ENCODE results near the gene PBRM1.

The PBRM1 gene

GRCh38 chr3:52522651-52523251 lies 163.0 kb downstream of the PBRM1 start:
- Histone ChIP-seq H3K27ac (no peak overlapping the region), H3K4me1 (no peaks in the 10 kb centered on the region), H3K79me2 (no peaks in the 10 kb centered on the region), H3K9ac (no peak overlapping the region), H2AFZ (no peak overlapping the region), H3K27me3 (ENCODE audit: control insufficient read depth, insufficient read depth, low read length) (no peaks in the 10 kb centered on the region), H3K4me3 (ENCODE audit: low read depth, low read length) (no peak overlapping the region), H3K9me3 (ENCODE audit: control insufficient read depth, low read length) (no peaks in the 10 kb centered on the region), H3K36me3 (ENCODE audit: control insufficient read depth, insufficient read depth, low read length) (no peaks in the 10 kb centered on the region), H3K4me2 (ENCODE audit: low read length) (no peak overlapping the region)
- no peak for TF ChIP-seq CTCF (IDR thresholded peaks at IDR 0.05)

- H3K27me3 ChIP-seq (ENCODE audit: control insufficient read depth, insufficient read depth, low read length), result no peaks in the 10 kb centered on the region
- H2AFZ ChIP-seq, result no peak overlapping the region
- TF ChIP-seq CTCF (IDR thresholded peaks at IDR 0.05), result no peak
- no peak overlapping the region for H3K4me3 ChIP-seq (ENCODE audit: low read depth, low read length)
- no peaks in the 10 kb centered on the region for H3K36me3 ChIP-seq (ENCODE audit: control insufficient read depth, insufficient read depth, low read length)
- H3K9me3 ChIP-seq (ENCODE audit: control insufficient read depth, low read length), result no peaks in the 10 kb centered on the region
- no peak overlapping the region for H3K9ac ChIP-seq
- no peaks in the 10 kb centered on the region for H3K4me1 ChIP-seq
- H3K4me2 ChIP-seq (ENCODE audit: low read length), result no peak overlapping the region
- H3K79me2 ChIP-seq, result no peaks in the 10 kb centered on the region
- no peak overlapping the region for H3K27ac ChIP-seq
These were observed 163.6 kb downstream of the PBRM1 start for GRCh38 chr3:52521881-52522650.

GRCh38 chr3:52521488-52521824 lies 164.3 kb downstream of the PBRM1 start:
- TF ChIP-seq CTCF (IDR thresholded peaks at IDR 0.05), result no peak
- Histone ChIP-seq H3K9me3 (ENCODE audit: control insufficient read depth, low read length) (no peaks in the 10 kb centered on the region), H3K27me3 (ENCODE audit: control insufficient read depth, insufficient read depth, low read length) (no peaks in the 10 kb centered on the region), H3K27ac (no peak overlapping the region), H3K9ac (no peak overlapping the region), H3K4me2 (ENCODE audit: low read length) (no peak overlapping the region), H3K36me3 (ENCODE audit: control insufficient read depth, insufficient read depth, low read length) (no peaks in the 10 kb centered on the region), H3K4me1 (no peaks in the 10 kb centered on the region), H3K4me3 (ENCODE audit: low read depth, low read length) (no peak overlapping the region), H2AFZ (no peak overlapping the region), H3K79me2 (no peaks in the 10 kb centered on the region)

GRCh38 chr3:52520716-52521487 lies 164.8 kb downstream of the PBRM1 start:
- Histone ChIP-seq H3K27me3 (ENCODE audit: control insufficient read depth, insufficient read depth, low read length) (no peaks in the 10 kb centered on the region), H3K4me3 (ENCODE audit: low read depth, low read length) (no peak overlapping the region), H3K36me3 (ENCODE audit: control insufficient read depth, insufficient read depth, low read length) (no peaks in the 10 kb centered on the region), H3K27ac (no peak overlapping the region), H3K9ac (no peak overlapping the region), H2AFZ (no peak overlapping the region), H3K9me3 (ENCODE audit: control insufficient read depth, low read length) (no peaks in the 10 kb centered on the region), H3K79me2 (no peaks in the 10 kb centered on the region), H3K4me1 (no peaks in the 10 kb centered on the region), H3K4me2 (ENCODE audit: low read length) (no peak overlapping the region)
- no peak for TF ChIP-seq CTCF (IDR thresholded peaks at IDR 0.05)

Measured in parathyroid adenoma (tissue), 2 donors.